ENCODE results near the gene CTXN3.

- TF ChIP-seq CTCF (optimal IDR thresholded peaks at IDR 0.05 in 1 of 3, IDR thresholded peaks at IDR 0.05 in 1 of 3, conservative IDR thresholded peaks at IDR 0.05 in 1 of 3; ENCODE audit: extremely low read depth in 1 of 3, insufficient read depth in 2 of 3, low read length in 3 of 3), result no peak
- TF ChIP-seq EZH2 (IDR thresholded peaks at IDR 0.05; ENCODE audit: low read length), result no peak
Observed at GRCh38 chr5:127683008-127683407, 34.1 kb downstream of the CTXN3 start.
